DMS114 treated with DMSO at 0.1 percent for 48 hours (cell line): ENCODE measurements around the gene UPF3A.
A peak's percentile ranks its signal among the peaks of the same experiment; 100 is the strongest.
"Not testable (repeated sequence)": the region's sequence is repeated elsewhere in the genome, so short reads cannot be mapped to it uniquely, and the experiment has no call there.

Source experiments
- DNase-seq: peaks from one replicate; lab custom pipeline; 2025; ENCODE audit not compliant: unreplicated experiment; lab: John Stamatoyannopoulos, UW

Gene UPF3A

GRCh38 chr13:114328595-114328994 is 47.2 kb downstream of the UPF3A start:
- DNase-seq: no peak

GRCh38 chr13:114330086-114330485 is 48.7 kb downstream of the UPF3A start:
- DNase-seq: no peak

GRCh38 chr13:114333881-114334280 is 52.5 kb downstream of the UPF3A start:
- DNase-seq: not testable (repeated sequence)

GRCh38 chr13:114334305-114335053 is 53.1 kb downstream of the UPF3A start:
- DNase-seq: no peak

DNA sequence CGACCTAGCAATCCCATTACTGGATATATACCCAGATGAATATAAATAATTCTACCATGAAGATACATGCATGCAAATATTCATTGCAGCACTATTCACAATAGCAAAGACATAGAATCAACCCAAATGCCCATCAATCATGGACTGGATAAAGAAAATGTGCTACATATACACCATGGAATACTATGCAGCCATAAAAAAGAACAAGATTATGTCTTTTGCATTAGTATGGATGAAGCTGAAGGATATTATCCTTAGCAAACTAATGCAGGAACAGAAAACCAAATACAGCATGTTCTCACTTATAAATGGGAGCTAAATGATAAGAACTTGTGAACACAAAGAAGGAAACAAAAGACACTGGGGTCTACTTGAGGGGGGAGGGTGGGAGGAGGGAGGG is 55.1 kb downstream of the UPF3A start:
- DNase-seq: not testable (repeated sequence)

DNA sequence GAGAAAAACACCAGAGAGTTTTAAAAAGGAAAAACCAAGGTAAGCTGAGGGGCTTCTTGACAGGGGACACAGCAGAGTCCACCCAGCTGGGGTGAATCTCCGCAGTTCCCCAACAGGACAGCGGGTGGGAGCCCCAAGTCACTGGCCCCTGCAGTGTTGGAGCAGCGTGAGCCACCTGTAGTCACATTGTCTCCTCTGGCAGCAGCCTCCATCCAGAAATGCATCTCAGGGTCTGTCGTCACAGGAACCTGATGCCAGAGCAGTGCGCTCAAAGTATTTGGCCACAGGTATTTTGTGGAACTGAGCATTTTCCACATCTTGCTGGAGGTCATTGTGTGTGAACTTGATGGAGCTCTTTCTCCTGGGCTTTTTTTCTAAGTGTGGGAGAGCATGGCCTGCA is 57.6 kb downstream of the UPF3A start:
- no peak for DNase-seq

- peak; percentile 18 for DNase-seq
These were observed 58.6 kb downstream of the UPF3A start for GRCh38 chr13:114339857-114340534.

DNA sequence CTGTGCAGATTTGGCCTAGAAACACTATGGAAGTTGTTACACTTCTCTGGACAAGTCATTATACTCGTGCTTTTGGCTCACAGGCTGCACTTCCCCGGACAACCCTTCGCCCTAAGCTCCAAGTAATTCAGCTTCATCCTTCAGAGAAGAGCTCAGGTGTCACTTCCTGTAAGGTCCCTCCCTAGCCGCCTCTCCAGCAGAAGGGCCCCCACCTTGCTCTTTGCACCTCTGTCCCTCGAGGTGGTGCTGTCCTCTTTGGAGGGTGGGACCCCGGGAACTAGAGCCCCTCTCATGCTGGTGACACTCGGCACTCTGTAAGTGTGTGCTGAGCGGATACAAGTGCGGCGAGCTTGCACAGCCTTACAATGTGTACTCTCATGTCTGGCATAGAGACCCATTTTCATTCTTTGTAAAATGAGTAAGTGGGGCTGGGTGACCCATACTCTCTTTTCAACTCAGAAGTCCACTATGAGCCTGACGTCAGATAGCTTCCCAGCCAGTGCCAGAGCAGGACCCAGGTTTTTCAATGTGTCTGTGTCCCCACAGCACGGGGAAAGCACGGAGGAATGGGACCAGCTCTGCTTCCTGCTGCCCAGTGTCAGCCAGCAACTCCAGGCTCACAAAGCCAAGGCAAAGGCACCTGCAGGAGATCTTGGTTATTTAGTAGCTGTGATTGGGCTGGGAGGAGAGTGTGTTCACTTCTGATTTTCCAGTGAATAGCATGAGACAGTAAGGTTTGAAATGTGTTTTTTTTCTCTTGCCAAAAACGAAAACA is 59.8 kb downstream of the UPF3A start:
- DNase-seq: no peak

DNA sequence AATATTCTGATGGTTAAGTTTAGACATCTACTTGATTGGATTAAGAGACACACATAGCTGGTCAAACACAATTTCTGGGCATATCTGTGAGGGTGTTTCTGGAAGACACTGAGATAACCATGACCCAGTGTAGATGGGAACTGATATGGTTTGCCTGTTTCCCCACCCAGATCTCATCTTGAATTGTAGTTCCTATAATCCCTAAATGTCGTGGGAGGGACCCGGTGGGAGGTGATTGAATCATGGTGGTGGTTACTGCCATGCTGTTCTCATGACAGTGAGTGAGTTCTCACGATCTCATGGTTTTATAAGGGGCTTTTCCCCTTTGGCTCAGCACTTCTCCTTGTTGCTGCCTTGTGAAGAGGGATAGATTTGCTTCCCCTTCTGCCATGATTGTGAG is 65.9 kb downstream of the UPF3A start:
- DNase-seq: not testable (repeated sequence)

DNA sequence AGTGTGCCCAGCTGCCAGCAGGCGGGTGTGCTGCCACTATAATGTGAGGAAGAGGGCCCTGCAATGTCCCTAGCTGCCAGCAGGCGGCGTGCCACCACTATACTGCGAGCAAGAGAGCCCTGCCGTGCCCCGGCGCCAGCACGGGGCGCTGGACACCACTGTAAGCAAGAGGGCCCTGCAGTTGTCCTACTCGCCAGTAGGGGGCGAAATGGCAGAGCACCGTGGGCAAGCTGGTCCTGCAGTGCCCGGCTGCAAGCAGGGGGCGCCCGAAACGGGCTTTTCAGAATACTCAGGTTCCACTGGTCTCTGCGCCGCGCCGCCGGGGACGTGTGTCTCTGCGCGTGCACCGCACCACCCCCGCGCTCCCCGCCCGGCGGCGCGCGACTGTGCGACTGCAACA is 71.4 kb downstream of the UPF3A start:
- not testable (repeated sequence) for DNase-seq

- not testable (repeated sequence) for DNase-seq
These were observed 72.0 kb downstream of the UPF3A start for GRCh38 chr13:114353382-114353781.
